ENCODE results near the gene ARHGEF17. TPM values are rescaled to one million over a fixed set of nuclear protein-coding genes. Genes with fewer than 3 reads are reported as not detected.

The ARHGEF17 gene
- total and polyA plus RNA-seq, 2 donors (not counting 1 experiment from before 2014, with no cell fraction given) = 42.8 to 43.1 TPM

DNA sequence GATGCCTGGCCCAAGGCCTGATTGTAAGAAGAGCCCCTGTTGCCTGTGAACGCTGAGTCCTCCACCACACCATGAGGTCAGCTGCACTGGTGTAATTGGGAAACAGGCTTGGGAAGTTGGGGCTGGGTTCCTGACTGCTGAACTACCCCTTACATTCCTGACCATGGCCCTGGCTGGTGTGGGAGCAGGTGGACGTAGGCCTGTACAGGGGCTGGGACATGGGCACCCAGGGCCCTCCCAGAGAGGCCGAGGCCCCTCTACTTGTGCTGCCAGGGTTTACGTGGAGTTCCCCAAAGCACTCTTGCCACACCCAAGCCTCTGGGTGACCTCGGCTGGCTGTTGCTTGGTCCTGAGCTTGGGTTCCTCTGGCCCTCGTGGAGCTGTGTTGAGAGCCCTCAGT is 73.5 kb downstream of the ARHGEF17 start:
- Histone ChIP-seq H3K27me3 (ENCODE audit: control insufficient read depth, insufficient read depth, low read length) (no peaks in the 10 kb centered on the region), H3K4me2 (ENCODE audit: extremely low read depth, insufficient read depth, low read length) (no peak overlapping the region), H3K9ac (ENCODE audit: insufficient read depth, low read length) (no peak overlapping the region), H3K4me3 (replicated peaks in 1 of 4; ENCODE audit: control extremely low read depth in 1 of 4, insufficient read depth in 1 of 4, low read depth in 3 of 4, low read length in 4 of 4) (no peak overlapping the region), H3K79me2 (ENCODE audit: control insufficient read depth, insufficient read depth, low read length) (peaks cover 15% of the 10 kb centered on the region), H4K20me1 (ENCODE audit: control insufficient read depth, extremely low read depth, insufficient read depth, low read length) (no peaks in the 10 kb centered on the region), H3K9me3 (ENCODE audit: control insufficient read depth, insufficient read depth, low read depth, low read length) (no peaks in the 10 kb centered on the region), H3K4me1 (ENCODE audit: control insufficient read depth, extremely low read depth, insufficient read depth, low read length) (peaks cover 8% of the 10 kb centered on the region), H3K27ac (ENCODE audit: insufficient read depth, low read length) (no peak overlapping the region), H3K36me3 (ENCODE audit: control insufficient read depth, insufficient read depth, low read length) (no peaks in the 10 kb centered on the region), H2AFZ (ENCODE audit: low read length) (no peak overlapping the region)
- DNase-seq (ENCODE audit: low read depth in 2 of 2) = no peak
- TF ChIP-seq, protein P1, sequence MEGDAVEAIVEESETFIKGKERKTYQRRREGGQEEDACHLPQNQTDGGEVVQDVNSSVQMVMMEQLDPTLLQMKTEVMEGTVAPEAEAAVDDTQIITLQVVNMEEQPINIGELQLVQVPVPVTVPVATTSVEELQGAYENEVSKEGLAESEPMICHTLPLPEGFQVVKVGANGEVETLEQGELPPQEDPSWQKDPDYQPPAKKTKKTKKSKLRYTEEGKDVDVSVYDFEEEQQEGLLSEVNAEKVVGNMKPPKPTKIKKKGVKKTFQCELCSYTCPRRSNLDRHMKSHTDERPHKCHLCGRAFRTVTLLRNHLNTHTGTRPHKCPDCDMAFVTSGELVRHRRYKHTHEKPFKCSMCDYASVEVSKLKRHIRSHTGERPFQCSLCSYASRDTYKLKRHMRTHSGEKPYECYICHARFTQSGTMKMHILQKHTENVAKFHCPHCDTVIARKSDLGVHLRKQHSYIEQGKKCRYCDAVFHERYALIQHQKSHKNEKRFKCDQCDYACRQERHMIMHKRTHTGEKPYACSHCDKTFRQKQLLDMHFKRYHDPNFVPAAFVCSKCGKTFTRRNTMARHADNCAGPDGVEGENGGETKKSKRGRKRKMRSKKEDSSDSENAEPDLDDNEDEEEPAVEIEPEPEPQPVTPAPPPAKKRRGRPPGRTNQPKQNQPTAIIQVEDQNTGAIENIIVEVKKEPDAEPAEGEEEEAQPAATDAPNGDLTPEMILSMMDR (conservative IDR thresholded peaks at IDR 0.05 in 1 of 2, IDR thresholded peaks at IDR 0.05 in 1 of 2; ENCODE audit: low read depth in 1 of 2, low read length in 2 of 2) = no peak
- no peak for TF ChIP-seq EZH2 (IDR thresholded peaks at IDR 0.05; ENCODE audit: low read length, missing control alignments)

DNA sequence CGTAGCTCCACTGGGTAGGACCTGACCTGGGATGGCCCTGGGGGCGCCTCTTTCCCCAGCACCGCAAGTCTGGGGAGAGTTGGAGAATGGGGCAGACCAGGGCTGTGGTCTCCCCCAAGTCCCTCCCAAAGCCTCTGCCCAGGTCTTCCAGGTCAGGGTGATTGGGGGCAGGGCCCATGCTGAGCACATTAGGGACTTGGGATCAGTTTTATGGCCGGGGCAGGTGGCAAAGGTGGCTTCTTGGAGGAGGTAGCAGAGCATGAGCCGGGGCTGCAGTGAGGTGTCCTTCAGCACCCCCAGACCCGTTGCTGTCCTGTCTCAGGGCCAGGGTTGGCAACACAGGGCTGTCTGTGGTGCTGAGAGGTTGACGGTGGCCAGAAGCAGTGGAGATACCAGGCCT is 74.1 kb downstream of the ARHGEF17 start:
- Histone ChIP-seq H3K9me3 (ENCODE audit: control insufficient read depth, insufficient read depth, low read depth, low read length) (no peaks in the 10 kb centered on the region), H3K9ac (ENCODE audit: insufficient read depth, low read length) (no peak overlapping the region), H4K20me1 (ENCODE audit: control insufficient read depth, extremely low read depth, insufficient read depth, low read length) (no peaks in the 10 kb centered on the region), H2AFZ (ENCODE audit: low read length) (no peak overlapping the region), H3K4me2 (ENCODE audit: extremely low read depth, insufficient read depth, low read length) (no peak overlapping the region), H3K27me3 (ENCODE audit: control insufficient read depth, insufficient read depth, low read length) (no peaks in the 10 kb centered on the region), H3K79me2 (ENCODE audit: control insufficient read depth, insufficient read depth, low read length) (peaks cover 12% of the 10 kb centered on the region), H3K27ac (ENCODE audit: insufficient read depth, low read length) (no peak overlapping the region), H3K36me3 (ENCODE audit: control insufficient read depth, insufficient read depth, low read length) (no peaks in the 10 kb centered on the region), H3K4me3 (replicated peaks in 1 of 4; ENCODE audit: control extremely low read depth in 1 of 4, insufficient read depth in 1 of 4, low read depth in 3 of 4, low read length in 4 of 4) (no peak overlapping the region), H3K4me1 (ENCODE audit: control insufficient read depth, extremely low read depth, insufficient read depth, low read length) (peaks cover 5% of the 10 kb centered on the region)
- TF ChIP-seq EZH2 (IDR thresholded peaks at IDR 0.05; ENCODE audit: low read length, missing control alignments) = no peak
- TF ChIP-seq, protein P1 (conservative IDR thresholded peaks at IDR 0.05 in 1 of 2, IDR thresholded peaks at IDR 0.05 in 1 of 2; ENCODE audit: low read depth in 1 of 2, low read length in 2 of 2) = no peak
- DNase-seq (ENCODE audit: low read depth in 2 of 2) = no peak

DNA sequence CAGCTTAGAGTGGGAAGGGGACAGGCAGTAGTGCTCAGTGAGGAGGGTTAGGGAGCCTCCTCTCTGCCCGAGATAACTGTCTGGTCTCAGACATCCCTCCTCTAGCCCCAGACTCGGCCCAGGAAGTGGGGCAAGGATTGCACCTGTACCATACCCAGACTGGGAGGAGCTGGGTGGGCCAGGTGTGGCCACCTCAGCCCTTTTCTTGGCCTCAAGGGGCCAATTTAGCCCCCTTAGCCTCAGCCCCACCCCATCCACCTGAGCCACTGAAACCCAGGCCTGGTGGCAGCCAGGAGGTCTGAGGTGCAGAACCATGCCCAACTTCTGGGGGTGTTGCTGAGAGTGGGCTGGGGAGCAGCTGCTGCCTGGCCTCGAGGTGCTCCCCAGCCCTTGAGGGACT is 74.7 kb downstream of the ARHGEF17 start:
- Histone ChIP-seq H3K27ac (ENCODE audit: insufficient read depth, low read length) (no peak overlapping the region), H3K4me3 (replicated peaks in 1 of 4; ENCODE audit: control extremely low read depth in 1 of 4, insufficient read depth in 1 of 4, low read depth in 3 of 4, low read length in 4 of 4) (no peak overlapping the region), H3K27me3 (ENCODE audit: control insufficient read depth, insufficient read depth, low read length) (no peaks in the 10 kb centered on the region), H3K4me1 (ENCODE audit: control insufficient read depth, extremely low read depth, insufficient read depth, low read length) (no peaks in the 10 kb centered on the region), H2AFZ (ENCODE audit: low read length) (no peak overlapping the region), H3K9me3 (ENCODE audit: control insufficient read depth, insufficient read depth, low read depth, low read length) (no peaks in the 10 kb centered on the region), H3K36me3 (ENCODE audit: control insufficient read depth, insufficient read depth, low read length) (no peaks in the 10 kb centered on the region), H3K9ac (ENCODE audit: insufficient read depth, low read length) (no peak overlapping the region), H3K4me2 (ENCODE audit: extremely low read depth, insufficient read depth, low read length) (no peak overlapping the region), H3K79me2 (ENCODE audit: control insufficient read depth, insufficient read depth, low read length) (peaks cover 7% of the 10 kb centered on the region), H4K20me1 (ENCODE audit: control insufficient read depth, extremely low read depth, insufficient read depth, low read length) (no peaks in the 10 kb centered on the region)
- no peak for DNase-seq (ENCODE audit: low read depth in 2 of 2)
- TF ChIP-seq, protein P1 (conservative IDR thresholded peaks at IDR 0.05 in 1 of 2, IDR thresholded peaks at IDR 0.05 in 1 of 2; ENCODE audit: low read depth in 1 of 2, low read length in 2 of 2) = no peak
- TF ChIP-seq EZH2 (IDR thresholded peaks at IDR 0.05; ENCODE audit: low read length, missing control alignments) = no peak
